Measurements from ENCODE around the gene IYD. TPM values are rescaled to one million over a fixed set of nuclear protein-coding genes. Genes with fewer than 3 reads are reported as not detected.

IYD gene
- polyA plus RNA-seq, 1 of the 3 experiments (the other 2 are of a cell fraction) = not detected

GRCh38 chr6:150430815-150431214 lies 62.0 kb downstream of the IYD start:
- Histone ChIP-seq H3K79me2 (ENCODE audit: insufficient read depth) (no peaks in the 10 kb centered on the region), H3K4me3 (ENCODE audit: low read depth in 2 of 2, low read length in 1 of 2) (no peak overlapping the region), H4K20me1 (ENCODE audit: insufficient read depth) (no peaks in the 10 kb centered on the region), H2AFZ (ENCODE audit: low read depth) (no peak overlapping the region), H3K4me1 (ENCODE audit: control insufficient read depth in 1 of 2, insufficient read depth in 2 of 2, low read depth in 1 of 2, low read length in 1 of 2) (no peaks in the 10 kb centered on the region), H3K27me3 (ENCODE audit: insufficient read depth) (no peaks in the 10 kb centered on the region), H3K36me3 (replicated peaks in 1 of 2; ENCODE audit: control insufficient read depth in 1 of 2, insufficient read depth in 2 of 2, low read length in 1 of 2) (no peaks in the 10 kb centered on the region), H3F3A (replicated peaks; ENCODE audit: insufficient read depth) (no peaks in the 10 kb centered on the region), H3K27ac (ENCODE audit: low read depth in 2 of 2, low read length in 1 of 2) (no peak overlapping the region), H3K9ac (no peak overlapping the region), H3K4me2 (no peak overlapping the region), H3K9me3 (no peaks in the 10 kb centered on the region), H3K9me2 (no peaks in the 10 kb centered on the region)
- TF ChIP-seq IRF3 (IDR thresholded peaks at IDR 0.05; ENCODE audit: low read depth, low read length) (no peak), NFIC (IDR thresholded peaks at IDR 0.05; ENCODE audit: borderline replicate concordance) (no peak), TCF12 (IDR thresholded peaks at IDR 0.05) (no peak), SIN3A (IDR thresholded peaks at IDR 0.05; ENCODE audit: borderline replicate concordance, low read depth, low read length) (no peak), MAX (IDR thresholded peaks at IDR 0.05; ENCODE audit: low read depth) (no peak), ELF1 (IDR thresholded peaks at IDR 0.05) (no peak), TAF1 (IDR thresholded peaks at IDR 0.05; ENCODE audit: borderline replicate concordance, low read depth, low read length) (no peak), GATA2 (CRISPR knock-in tag; IDR thresholded peaks at IDR 0.05) (no peak), TEAD4 (IDR thresholded peaks at IDR 0.05; ENCODE audit: borderline replicate concordance, insufficient read depth) (no peak), RAD21 (IDR thresholded peaks at IDR 0.05; ENCODE audit: low read length) (no peak), FOSL2 (IDR thresholded peaks at IDR 0.05; ENCODE audit: borderline replicate concordance, low read depth) (no peak), JUND (IDR thresholded peaks at IDR 0.05) (no peak)
- TF ChIP-seq, protein P1, sequence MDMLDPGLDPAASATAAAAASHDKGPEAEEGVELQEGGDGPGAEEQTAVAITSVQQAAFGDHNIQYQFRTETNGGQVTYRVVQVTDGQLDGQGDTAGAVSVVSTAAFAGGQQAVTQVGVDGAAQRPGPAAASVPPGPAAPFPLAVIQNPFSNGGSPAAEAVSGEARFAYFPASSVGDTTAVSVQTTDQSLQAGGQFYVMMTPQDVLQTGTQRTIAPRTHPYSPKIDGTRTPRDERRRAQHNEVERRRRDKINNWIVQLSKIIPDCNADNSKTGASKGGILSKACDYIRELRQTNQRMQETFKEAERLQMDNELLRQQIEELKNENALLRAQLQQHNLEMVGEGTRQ (IDR thresholded peaks at IDR 0.05; ENCODE audit: borderline replicate concordance, low read depth, low read length) = no peak
- ChIA-PET POLR2A (no interaction called here), CTCF (interaction anchor here (1.3 to 2.2 kb wide), 3 partner anchors 13 to 384 kb away, joined by 3 to 8 read pairs (median 4); no protein-coding TSS in a partner anchor)
- WGBS (ENCODE audit: low lambda C conversion rate) = 22% methylated on average over 8 of the region's 8 CpGs
- DNase-seq = no peak

DNA sequence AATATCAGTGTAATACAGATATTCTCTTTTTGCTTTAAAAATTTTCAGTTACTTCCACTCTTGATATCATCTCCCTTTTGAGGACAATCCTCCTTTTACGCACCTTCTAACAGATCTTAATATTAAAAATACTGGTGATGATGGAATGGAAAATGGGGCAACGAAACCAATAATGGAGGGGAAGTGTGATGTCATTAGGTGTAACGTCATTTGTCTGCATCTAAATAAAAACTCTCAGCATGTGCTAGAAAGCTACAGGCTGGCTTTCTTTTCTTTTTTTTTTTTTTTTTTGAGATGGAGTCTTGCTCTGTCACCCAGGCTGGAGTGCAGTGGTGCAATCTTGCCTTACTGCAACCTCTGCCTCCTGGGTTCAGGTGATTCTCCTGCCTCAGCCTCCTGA lies 66.5 kb downstream of the IYD start:
- 23% methylated on average over 3 of the region's 3 CpGs for WGBS (ENCODE audit: low lambda C conversion rate)
- Histone ChIP-seq H3F3A (replicated peaks; ENCODE audit: insufficient read depth) (no peaks in the 10 kb centered on the region), H3K36me3 (replicated peaks in 1 of 2; ENCODE audit: control insufficient read depth in 1 of 2, insufficient read depth in 2 of 2, low read length in 1 of 2) (no peaks in the 10 kb centered on the region), H3K79me2 (ENCODE audit: insufficient read depth) (no peaks in the 10 kb centered on the region), H3K4me1 (ENCODE audit: control insufficient read depth in 1 of 2, insufficient read depth in 2 of 2, low read depth in 1 of 2, low read length in 1 of 2) (no peaks in the 10 kb centered on the region), H3K9me3 (no peaks in the 10 kb centered on the region), H3K4me3 (ENCODE audit: low read depth in 2 of 2, low read length in 1 of 2) (no peak overlapping the region), H3K4me2 (no peak overlapping the region), H3K27ac (ENCODE audit: low read depth in 2 of 2, low read length in 1 of 2) (no peak overlapping the region), H3K27me3 (ENCODE audit: insufficient read depth) (no peaks in the 10 kb centered on the region), H2AFZ (ENCODE audit: low read depth) (no peak overlapping the region), H4K20me1 (ENCODE audit: insufficient read depth) (no peaks in the 10 kb centered on the region), H3K9me2 (no peaks in the 10 kb centered on the region), H3K9ac (no peak overlapping the region)
- TF ChIP-seq CTCF (IDR thresholded peaks at IDR 0.05) (no peak), RAD21 (IDR thresholded peaks at IDR 0.05; ENCODE audit: low read length) (no peak)
- CTCF ChIA-PET = no interaction called here
- no peak for DNase-seq
- POLR2A ChIA-PET = no interaction called here
